H7 (cell line): ENCODE measurements around the gene BCKDHA. TPM values are rescaled to one million over a fixed set of nuclear protein-coding genes. Genes with fewer than 3 reads are reported as not detected.
"Not testable (repeated sequence)": the region's sequence is repeated elsewhere in the genome, so short reads cannot be mapped to it uniquely, and the experiment has no call there.

Experiments
- DNase-seq: peaks from one replicate; pipeline ENCODE4 v3.0.0; 2012
- H3K27me3 ChIP-seq: 2 replicates; pipeline ENCODE4 v1.6.0; 2011; ENCODE audit warnings: mild to moderate bottlenecking, low read length; ENCODE audit not compliant: control insufficient read depth, insufficient read depth
- H3K36me3 ChIP-seq: replicated peaks from 2 replicates; pipeline ENCODE4 v1.5.1; 2011; ENCODE audit warnings: low read length; ENCODE audit not compliant: control insufficient read depth, insufficient read depth
- H3K4me3 ChIP-seq: 2 replicates; pipeline ENCODE4 v1.5.1; 2011; ENCODE audit warnings: low read depth, mild to moderate bottlenecking, control low read depth, low read length, moderate library complexity; ENCODE audit not compliant: insufficient read depth
- total RNA-seq: library from RNA; depleted of rRNA; stranded (reverse); fragments of >200 nt; shearing (Covaris generic); gene quantifications from 2 replicates; pipeline ENCODE4 v1.2.3, GENCODE V29; 2014

BCKDHA gene
- total RNA-seq, 1 experiment from 2014 or later, result 36.0 TPM

DNA sequence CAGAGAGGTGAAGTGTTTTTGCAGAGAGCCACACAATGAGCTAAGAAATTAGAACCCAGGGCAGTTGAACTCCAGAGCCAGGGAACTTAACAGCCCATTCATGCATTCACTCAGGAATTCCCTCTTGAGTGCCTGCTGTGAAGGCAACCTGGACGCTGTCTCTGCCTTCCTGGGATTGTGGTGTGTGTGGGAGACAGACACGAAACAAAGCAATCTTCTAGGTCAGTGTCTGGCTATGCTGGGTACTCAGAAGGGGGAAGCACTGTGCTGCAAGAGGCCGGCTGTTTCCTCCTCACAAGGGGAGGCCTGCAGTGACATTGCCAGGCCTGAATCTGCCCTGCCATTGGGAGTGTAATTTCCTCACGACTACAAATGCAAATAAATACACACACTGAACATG, 9.7 kb downstream of the BCKDHA start:
- H3K4me3 ChIP-seq, result no peak overlapping the region

GRCh38 chr19:41408256-41408655, 10.6 kb downstream of the BCKDHA start:
- Histone ChIP-seq H3K36me3 (peaks cover under 1% of the 10 kb centered on the region; the same call in 1 of the 2 replicates), H3K4me3 (no peak overlapping the region), H3K27me3 (no peaks in the 10 kb centered on the region)
- DNase-seq, result no peak

More for the DNA sequence above, 9.7 kb downstream of the BCKDHA start:
- DNase-seq, result no peak
- Histone ChIP-seq H3K27me3 (no peaks in the 10 kb centered on the region), H3K36me3 (no peaks in the 10 kb centered on the region)

DNA sequence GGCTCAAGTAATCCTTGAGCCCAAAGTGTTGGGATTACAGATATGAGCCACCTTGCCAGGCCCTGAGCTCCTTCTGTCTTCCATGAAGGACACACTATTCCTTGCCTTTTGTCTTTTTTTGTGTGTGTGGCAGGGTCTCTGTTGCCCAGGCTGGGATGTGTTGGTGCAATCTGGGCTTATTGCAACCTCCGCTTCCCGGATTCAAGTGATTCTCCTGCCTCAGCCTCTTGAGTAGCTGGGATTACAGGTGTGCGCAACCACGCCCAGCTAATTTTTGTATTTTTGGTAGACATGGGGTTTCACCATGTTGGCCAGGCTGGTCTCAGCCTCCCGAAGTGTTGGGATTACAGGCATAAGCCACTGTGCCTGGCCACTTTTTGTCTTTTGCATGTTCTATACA, 11.2 kb downstream of the BCKDHA start:
- not testable (repeated sequence) for H3K4me3 ChIP-seq, H3K36me3 ChIP-seq, H3K27me3 ChIP-seq, DNase-seq

- Histone ChIP-seq H3K36me3 (peaks cover 2% of the 10 kb centered on the region; the same call in 1 of the 2 replicates), H3K27me3 (no peaks in the 10 kb centered on the region), H3K4me3 (no peak overlapping the region)
- DNase-seq, result no peak
These were observed 11.7 kb downstream of the BCKDHA start for GRCh38 chr19:41409288-41409687.

- Histone ChIP-seq H3K36me3 (peaks cover 3% of the 10 kb centered on the region; the same call in 1 of the 2 replicates), H3K27me3 (no peaks in the 10 kb centered on the region), H3K4me3 (no peak overlapping the region)
- DNase-seq, result no peak
These were observed 12.9 kb downstream of the BCKDHA start for GRCh38 chr19:41410336-41411054.

- DNase-seq, result no peak
- Histone ChIP-seq H3K36me3 (peaks cover 3% of the 10 kb centered on the region; the same call in 1 of the 2 replicates), H3K4me3 (no peak overlapping the region), H3K27me3 (no peaks in the 10 kb centered on the region)
These were observed 13.7 kb downstream of the BCKDHA start for GRCh38 chr19:41411100-41411967.

- H3K27me3 ChIP-seq, result no peaks in the 10 kb centered on the region
- H3K36me3 ChIP-seq, result peaks cover 3% of the 10 kb centered on the region; the same call in 1 of the 2 replicates
- no peak overlapping the region for H3K4me3 ChIP-seq
- DNase-seq, result no peak
These were observed 14.3 kb downstream of the BCKDHA start for GRCh38 chr19:41411968-41412265.

- no peak for DNase-seq
- peaks cover 4% of the 10 kb centered on the region; the same call in 1 of the 2 replicates for H3K36me3 ChIP-seq
- no peaks in the 10 kb centered on the region for H3K27me3 ChIP-seq
- no peak overlapping the region for H3K4me3 ChIP-seq
These were observed 15.3 kb downstream of the BCKDHA start for GRCh38 chr19:41412953-41413352.

DNA sequence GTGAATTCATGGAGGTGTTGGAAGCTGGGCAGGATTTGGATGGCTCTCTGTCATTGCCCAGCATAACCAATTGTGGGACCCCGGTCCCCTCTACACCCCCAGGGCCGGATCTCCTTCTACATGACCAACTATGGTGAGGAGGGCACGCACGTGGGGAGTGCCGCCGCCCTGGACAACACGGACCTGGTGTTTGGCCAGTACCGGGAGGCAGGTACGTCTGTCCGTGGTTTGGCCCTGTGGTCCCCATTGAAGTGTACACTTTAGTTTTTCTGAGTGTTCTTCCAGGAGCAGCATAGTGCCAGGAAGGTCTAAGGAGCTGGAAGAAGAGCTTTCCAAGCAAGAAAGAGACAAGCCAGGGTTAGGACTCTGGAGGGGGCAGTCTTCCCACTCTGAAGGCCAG, 16.3 kb downstream of the BCKDHA start:
- no peak for DNase-seq
- H3K27me3 ChIP-seq, result no peaks in the 10 kb centered on the region
- peaks cover 4% of the 10 kb centered on the region for H3K36me3 ChIP-seq
- no peak overlapping the region for H3K4me3 ChIP-seq

- Histone ChIP-seq H3K36me3 (peaks cover 4% of the 10 kb centered on the region), H3K27me3 (no peaks in the 10 kb centered on the region), H3K4me3 (no peak overlapping the region)
- no peak for DNase-seq
These were observed 16.8 kb downstream of the BCKDHA start for GRCh38 chr19:41414461-41414860.

GRCh38 chr19:41415154-41415571, 17.5 kb downstream of the BCKDHA start:
- H3K36me3 ChIP-seq, result peaks cover 7% of the 10 kb centered on the region
- H3K4me3 ChIP-seq, result no peak overlapping the region
- no peak for DNase-seq
- H3K27me3 ChIP-seq, result no peaks in the 10 kb centered on the region

DNA sequence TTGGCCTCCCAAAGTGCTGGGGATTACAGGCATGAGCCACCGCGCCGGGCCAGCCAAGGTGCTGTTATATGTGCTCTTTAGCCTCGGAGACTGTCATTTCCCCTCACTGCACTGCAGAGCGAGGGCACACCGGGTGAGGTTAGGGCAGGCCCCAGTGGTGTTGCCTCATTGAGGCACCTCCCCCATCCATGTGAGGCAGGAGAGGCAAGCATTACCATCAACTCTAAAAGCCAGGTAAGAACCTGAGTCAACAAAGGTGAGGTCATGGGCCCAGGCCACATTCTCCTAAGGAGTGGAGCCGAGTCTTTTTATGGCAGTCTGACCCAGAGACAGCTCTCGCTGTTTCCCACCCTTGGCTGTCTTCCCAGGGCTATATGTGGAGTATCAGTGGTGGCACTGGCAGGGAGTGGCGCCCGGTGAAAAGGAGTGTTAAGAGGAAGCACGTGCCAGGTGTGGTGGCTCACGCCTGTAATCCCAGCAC, 18.6 kb downstream of the BCKDHA start:
- Histone ChIP-seq H3K4me3 (no peak overlapping the region), H3K27me3 (no peaks in the 10 kb centered on the region), H3K36me3 (peaks cover 7% of the 10 kb centered on the region)
- DNase-seq, result no peak

DNA sequence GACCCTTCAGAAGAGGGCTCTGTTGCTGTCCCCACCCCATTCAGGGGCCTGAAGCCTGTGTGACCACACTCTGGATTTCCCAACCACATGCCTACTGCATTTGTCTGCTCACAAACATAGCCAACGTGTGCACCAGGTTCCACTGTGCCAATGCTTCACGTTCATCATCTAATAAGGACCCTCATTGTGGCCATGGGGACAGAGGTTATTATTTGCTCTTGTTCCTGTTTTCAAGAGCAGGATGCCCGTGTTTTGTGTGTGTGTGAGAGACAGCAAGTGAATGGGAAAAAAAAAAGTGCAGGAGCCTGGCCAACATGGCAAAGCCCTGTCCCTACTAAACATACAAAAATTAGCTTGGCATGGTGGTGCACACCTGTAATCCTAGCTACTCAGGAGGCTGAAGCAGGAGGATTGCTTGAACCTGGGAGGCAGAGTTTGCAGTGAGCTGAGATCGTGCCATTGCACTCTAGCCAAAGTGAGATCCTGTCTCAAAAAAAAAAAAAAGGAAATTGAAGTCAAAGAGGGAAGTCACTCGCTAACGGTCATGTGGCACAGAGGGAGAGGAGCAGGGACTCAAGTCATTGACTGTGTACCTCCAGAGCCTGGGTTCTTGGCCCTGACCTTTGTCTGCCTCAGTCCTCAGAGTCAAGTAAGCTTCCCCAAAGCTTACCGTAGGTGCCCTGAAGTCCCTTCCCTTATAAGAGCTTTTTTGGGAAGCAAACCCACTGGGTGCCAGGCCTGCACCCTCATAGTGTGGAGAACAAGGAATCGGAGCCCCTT, 22.7 kb downstream of the BCKDHA start:
- Histone ChIP-seq H3K36me3 (peaks cover 7% of the 10 kb centered on the region), H3K27me3 (no peaks in the 10 kb centered on the region), H3K4me3 (no peak overlapping the region)
- DNase-seq, result no peak

GRCh38 chr19:41421314-41421713, 23.7 kb downstream of the BCKDHA start:
- H3K4me3 ChIP-seq, result no peak overlapping the region
- H3K36me3 ChIP-seq, result peaks cover 6% of the 10 kb centered on the region
- DNase-seq, result no peak
- no peaks in the 10 kb centered on the region for H3K27me3 ChIP-seq
